Skeletal muscle cell (primary cell): Measurements from ENCODE around the gene SSNA1.

ENCODE experiments used
- DNase-seq: peaks from one replicate; pipeline ENCODE4 v3.0.0-alpha.2; 2010; ENCODE audit warnings: low read depth
- H3K4me3 ChIP-seq: 2 replicates; pipeline ENCODE4 v1.5.1; 2011; ENCODE audit warnings: low read depth, mild to moderate bottlenecking, control low read depth, low read length, moderate library complexity

Gene SSNA1

DNA sequence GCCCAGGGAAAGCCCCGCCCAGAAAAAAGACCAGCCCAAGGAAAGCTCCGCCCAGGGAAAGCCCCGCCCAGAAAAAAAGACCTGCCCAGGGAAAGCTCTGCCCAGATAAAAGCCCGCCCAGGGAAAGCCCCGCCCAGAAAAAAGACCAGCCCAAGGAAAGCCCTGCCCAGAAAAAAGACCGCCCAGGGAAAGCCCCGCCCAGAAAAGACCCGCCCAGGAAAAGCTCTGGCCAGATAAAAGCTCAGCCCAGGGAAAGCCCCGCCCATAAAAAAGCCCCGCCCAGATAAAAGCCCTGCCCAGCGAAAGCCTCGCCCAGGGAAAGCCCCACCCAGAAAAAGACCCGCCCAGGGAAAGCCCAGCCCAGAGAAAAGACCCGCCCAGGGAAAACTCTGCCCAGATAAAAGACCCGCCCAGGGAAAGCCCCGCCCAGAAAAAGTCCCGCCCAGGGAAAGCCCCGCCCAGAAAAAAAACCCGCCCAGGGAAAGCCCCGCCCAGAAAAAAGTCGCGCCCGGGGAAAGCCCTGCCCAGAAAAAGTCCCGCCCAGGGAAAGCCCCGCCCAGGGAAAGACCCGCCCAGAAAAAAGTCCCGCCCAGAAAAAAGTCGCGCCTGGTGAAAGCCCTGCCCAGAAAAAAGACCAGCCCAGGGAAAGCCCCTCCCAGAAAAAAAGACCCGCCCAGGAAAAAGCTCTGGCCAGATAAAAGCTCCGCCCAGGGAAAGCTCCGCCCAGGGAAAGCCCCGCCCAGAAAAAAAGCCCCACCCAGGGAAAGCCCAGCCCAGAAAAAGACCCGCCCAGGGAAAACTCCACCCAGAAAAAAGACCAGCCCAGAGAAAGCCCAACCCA is 37.6 kb upstream of the SSNA1 start:
- DNase-seq: no peak
- no peak overlapping the region for H3K4me3 ChIP-seq

GRCh38 chr9:137152844-137153405 is 35.6 kb upstream of the SSNA1 start:
- no peak overlapping the region for H3K4me3 ChIP-seq
- no peak for DNase-seq

GRCh38 chr9:137156567-137157375 is 31.7 kb upstream of the SSNA1 start:
- no peak for DNase-seq
- H3K4me3 ChIP-seq: peak overlapping the region; percentile 38

- no peak overlapping the region for H3K4me3 ChIP-seq
- DNase-seq: no peak
Observed at GRCh38 chr9:137157618-137158415, 30.7 kb upstream of the SSNA1 start.

DNA sequence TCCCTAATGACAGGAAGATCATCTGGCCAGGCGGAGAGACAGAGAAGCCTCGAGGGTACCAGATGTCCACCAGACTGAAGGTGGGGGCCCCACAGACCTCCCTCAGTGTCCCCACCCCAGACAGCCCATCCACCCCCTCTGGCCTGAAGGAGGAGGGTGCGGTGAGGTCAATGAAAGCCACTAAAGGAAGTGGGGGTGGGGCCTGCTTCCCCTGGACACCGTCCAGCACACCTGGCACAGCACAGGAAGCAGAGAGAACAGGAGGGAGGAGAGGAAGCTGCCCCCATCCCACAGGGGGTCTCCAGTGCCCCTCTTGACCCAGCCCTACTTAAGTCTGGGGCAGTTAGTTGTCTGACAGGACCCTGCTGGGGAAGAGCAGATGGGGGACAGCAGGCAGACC is 29.9 kb upstream of the SSNA1 start:
- H3K4me3 ChIP-seq: no peak overlapping the region
- no peak for DNase-seq

- no peak for DNase-seq
Observed at GRCh38 chr9:137159105-137160053, 29.1 kb upstream of the SSNA1 start.

DNA sequence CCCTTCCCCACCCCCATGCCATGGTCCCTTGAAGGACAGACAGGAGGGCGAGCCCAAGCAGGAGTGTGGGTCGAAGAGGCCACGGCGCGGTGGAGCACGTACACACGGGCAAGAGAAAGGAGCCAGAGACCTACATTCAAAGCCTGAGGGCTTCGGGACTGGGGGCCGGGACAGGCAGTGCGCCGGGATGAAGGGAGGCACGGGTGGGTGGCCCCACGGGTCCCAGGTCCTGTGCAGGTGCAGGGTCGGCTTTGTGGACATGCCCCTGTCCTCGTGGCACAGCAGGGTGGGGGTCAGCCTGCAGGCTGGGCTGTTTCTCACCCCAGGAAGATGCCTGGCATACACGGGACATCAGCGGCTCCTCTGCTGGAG is 28.4 kb upstream of the SSNA1 start:
- no peak overlapping the region for H3K4me3 ChIP-seq
- DNase-seq: no peak

More at GRCh38 chr9:137159105-137160053, 29.1 kb upstream of the SSNA1 start:
- no peak overlapping the region for H3K4me3 ChIP-seq

- H3K4me3 ChIP-seq: no peak overlapping the region
- no peak for DNase-seq
Observed at GRCh38 chr9:137160716-137161557, 27.5 kb upstream of the SSNA1 start.

DNA sequence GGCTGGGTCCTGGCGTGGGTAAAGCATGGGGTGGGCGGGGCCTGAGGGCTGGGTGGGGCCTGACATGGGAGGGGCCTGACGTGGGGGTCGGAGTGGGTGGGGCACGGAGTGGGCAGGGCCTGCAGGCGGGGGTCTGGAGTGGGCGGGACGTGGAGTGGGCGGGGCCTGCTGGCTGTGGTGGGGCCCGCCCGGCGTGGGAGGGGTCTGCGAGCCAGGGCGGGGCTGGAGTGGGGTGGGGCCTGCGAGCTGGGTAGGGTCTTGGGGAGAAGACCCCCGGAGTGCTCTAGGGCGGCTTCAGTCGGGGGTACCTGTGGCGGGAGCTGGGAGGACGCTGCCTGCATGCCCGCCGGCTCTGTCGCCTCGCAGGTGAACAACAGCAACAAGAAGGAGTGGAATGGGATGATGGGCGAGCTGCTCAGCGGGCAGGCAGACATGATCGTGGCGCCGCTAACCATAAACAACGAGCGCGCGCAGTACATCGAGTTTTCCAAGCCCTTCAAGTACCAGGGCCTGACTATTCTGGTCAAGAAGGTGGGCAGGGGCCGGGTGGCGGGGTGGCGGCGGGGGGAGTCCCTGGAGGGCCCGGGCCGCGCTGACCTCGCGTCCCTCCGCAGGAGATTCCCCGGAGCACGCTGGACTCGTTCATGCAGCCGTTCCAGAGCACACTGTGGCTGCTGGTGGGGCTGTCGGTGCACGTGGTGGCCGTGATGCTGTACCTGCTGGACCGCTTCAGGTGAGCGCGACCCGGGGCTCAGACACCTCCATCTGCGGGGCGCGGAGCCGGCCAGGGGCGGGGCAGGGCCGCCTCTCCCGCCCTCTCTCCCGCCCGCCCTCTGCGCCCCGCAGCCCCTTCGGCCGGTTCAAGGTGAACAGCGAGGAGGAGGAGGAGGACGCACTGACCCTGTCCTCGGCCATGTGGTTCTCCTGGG is 26.7 kb upstream of the SSNA1 start:
- H3K4me3 ChIP-seq: no peak overlapping the region
- DNase-seq: no peak

DNA sequence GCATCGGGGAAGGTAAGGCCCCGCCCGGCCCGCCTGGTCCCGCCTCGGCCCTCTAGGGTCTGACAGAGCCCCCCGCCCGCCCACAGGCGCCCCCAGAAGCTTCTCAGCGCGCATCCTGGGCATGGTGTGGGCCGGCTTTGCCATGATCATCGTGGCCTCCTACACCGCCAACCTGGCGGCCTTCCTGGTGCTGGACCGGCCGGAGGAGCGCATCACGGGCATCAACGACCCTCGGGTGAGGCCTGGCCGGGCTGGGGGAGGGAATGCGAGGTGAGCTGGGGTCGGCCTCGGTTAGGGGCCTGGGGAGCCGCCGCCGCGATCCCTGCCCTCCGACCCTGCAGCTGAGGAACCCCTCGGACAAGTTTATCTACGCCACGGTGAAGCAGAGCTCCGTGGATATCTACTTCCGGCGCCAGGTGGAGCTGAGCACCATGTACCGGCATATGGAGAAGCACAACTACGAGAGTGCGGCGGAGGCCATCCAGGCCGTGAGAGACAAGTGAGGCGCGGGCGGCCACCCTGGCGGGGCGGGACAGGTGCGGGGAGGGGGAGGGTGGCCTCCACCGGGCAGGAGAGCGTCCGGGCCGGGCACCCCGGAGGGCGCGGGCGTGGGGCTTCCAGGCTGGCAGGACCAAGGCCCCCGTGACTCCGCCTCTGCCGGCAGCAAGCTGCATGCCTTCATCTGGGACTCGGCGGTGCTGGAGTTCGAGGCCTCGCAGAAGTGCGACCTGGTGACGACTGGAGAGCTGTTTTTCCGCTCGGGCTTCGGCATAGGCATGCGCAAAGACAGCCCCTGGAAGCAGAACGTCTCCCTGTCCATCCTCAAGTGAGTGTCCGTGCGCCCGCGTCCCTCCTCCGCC is 25.7 kb upstream of the SSNA1 start:
- H3K4me3 ChIP-seq: peak overlapping the region; percentile 29
- no peak for DNase-seq

DNA sequence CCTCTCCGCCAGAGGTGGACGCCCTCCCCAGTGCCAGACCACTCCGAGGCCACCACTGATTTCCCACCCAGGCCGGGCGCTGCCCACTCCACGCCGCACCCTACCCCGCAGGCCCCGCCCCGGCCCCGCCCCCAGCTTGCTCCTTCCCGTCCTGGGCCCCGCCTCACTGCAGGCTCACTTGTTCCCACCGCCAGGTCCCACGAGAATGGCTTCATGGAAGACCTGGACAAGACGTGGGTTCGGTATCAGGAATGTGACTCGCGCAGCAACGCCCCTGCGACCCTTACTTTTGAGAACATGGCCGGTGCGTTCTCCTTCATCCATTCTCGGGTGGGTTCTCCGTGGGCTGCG is 25.1 kb upstream of the SSNA1 start:
- H3K4me3 ChIP-seq: peak overlapping the region; percentile 29

DNA sequence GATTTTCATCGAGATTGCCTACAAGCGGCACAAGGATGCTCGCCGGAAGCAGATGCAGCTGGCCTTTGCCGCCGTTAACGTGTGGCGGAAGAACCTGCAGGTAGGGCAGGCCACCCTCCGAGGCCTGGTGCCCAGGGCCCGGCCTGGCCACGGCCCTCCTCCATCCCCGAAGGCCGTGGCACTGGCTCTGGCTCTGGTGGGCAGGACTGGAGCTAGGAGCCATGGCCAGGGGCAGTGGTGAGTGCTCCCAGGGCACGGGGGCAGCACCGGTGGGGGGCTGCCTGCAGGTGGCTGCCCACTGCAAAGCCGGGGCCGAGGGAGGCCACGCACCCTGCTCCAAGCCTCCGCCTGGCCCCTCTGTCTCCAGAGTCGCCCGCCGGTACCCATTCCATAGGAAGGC is 24.7 kb upstream of the SSNA1 start:
- H3K4me3 ChIP-seq: no peak overlapping the region
- DNase-seq: no peak

More for the DNA sequence above, 25.1 kb upstream of the SSNA1 start:
- no peak for DNase-seq

DNA sequence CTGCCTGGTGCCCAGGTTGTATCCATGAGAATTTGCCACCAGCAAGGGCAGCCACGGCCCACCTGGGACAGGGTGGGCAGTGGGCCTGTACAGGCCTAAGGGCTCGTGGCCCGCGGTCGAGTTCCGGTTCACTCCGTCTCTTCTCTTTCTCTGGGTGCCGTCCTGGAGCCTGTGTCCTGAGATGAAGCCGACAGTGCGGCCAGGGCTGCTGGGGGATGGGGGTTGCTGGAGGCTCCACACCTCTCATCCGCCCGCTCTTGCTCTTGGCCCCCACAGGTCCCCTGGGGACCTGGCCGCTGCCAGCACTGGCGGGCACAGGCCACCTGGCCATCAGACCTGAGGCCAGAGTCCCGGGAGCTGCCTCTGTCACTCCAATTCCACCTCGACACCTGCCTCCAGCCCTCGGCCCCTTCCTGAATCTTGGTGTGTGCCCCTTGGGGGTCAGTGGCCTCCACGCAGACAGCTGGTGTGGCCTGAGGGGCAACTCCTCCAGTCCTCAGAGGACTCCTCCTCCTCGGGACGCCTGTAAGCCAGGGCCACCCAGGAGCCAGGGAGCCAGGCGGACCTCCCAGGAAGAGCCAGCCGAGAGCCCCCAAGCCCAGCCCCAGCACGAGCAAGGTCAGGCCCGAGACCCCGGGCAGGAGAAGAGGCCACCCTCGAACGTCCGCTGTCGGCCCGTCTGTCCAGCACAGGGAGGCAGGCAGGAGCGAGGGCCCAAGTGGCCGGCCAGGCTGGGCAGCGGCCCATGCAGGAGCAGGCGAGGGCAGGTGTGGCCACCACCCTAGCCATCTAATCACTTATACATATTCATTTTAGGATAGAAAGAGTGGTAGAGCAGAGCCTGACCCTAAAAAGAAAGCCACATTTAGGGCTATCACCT is 23.9 kb upstream of the SSNA1 start:
- no peak overlapping the region for H3K4me3 ChIP-seq
- DNase-seq: no peak

GRCh38 chr9:137165250-137165836 is 23.1 kb upstream of the SSNA1 start:
- DNase-seq: no peak

More at GRCh38 chr9:137165250-137165836, 23.1 kb upstream of the SSNA1 start:
- H3K4me3 ChIP-seq: no peak overlapping the region
